GM10248 (cell line): ENCODE results near the gene BCL2.

Experiments used
- CTCF ChIA-PET: fragments of 300-600 bp; sonication (Branson Sonifier 250); formaldehyde crosslinking; extraction: SDS; loops from one replicate; lab custom pipeline; 2021; ENCODE audit warnings: antibody characterized with exemption; lab: Yijun Ruan, JAX
- POLR2A ChIA-PET: fragments of 350-650 bp; sonication (Branson Sonifier 250); formaldehyde crosslinking; extraction: SDS; loops from one replicate; lab custom pipeline; 2020; ENCODE audit warnings: antibody characterized with exemption; lab: Yijun Ruan, JAX
- DNase-seq: peaks from one replicate; pipeline ENCODE4 v3.0.0; 2012; ENCODE audit errors: extremely low spot score
- CTCF ChIP-seq: IDR thresholded peaks from 2 replicates; pipeline ENCODE4 v1.5.1; 2012; ENCODE audit warnings: mild to moderate bottlenecking, low read depth; ENCODE audit errors: extremely low read depth, missing control alignments, control extremely low read depth

Gene BCL2

GRCh38 chr18:63272638-63273037, 46.9 kb downstream of the BCL2 start:
- no peak for DNase-seq
- ChIA-PET POLR2A (no interaction called here), CTCF (interaction anchor here (0.9 to 3.4 kb wide), 9 partner anchors 9 to 114 kb away, joined by 3 to 20 read pairs (median 5); no protein-coding TSS in a partner anchor)
- TF ChIP-seq CTCF: no peak

- CTCF ChIA-PET: interaction anchor here (0.8 to 3.4 kb wide), 9 partner anchors 10 to 152 kb away, joined by 3 to 20 read pairs (median 4); no protein-coding TSS in a partner anchor
- POLR2A ChIA-PET: no interaction called here
- no peak for DNase-seq
- no peak for TF ChIP-seq CTCF
These were observed 47.7 kb downstream of the BCL2 start for GRCh38 chr18:63271881-63272299.

GRCh38 chr18:63271148-63271547, 48.4 kb downstream of the BCL2 start:
- CTCF ChIA-PET: interaction anchor here (0.8 to 3.4 kb wide), 8 partner anchors 11 to 151 kb away, joined by 3 to 20 read pairs (median 3); no protein-coding TSS in a partner anchor
- no peak for DNase-seq

GRCh38 chr18:63267975-63268721, 51.4 kb downstream of the BCL2 start:
- CTCF ChIA-PET: interaction anchor here (0.9 to 3.8 kb wide), 7 partner anchors 10 to 136 kb away, joined by 3 to 13 read pairs (median 5); partner anchors contain the start of gene BCL2
- DNase-seq: no peak

More at GRCh38 chr18:63271148-63271547, 48.4 kb downstream of the BCL2 start:
- POLR2A ChIA-PET: no interaction called here
- TF ChIP-seq CTCF: no peak

GRCh38 chr18:63266888-63267790, 52.4 kb downstream of the BCL2 start:
- ChIA-PET CTCF (interaction anchor here (0.8 to 3.8 kb wide), 10 partner anchors 9 to 172 kb away, joined by 3 to 13 read pairs (median 4); no protein-coding TSS in a partner anchor), POLR2A (no interaction called here)
- no peak for DNase-seq
- no peak for TF ChIP-seq CTCF

More at GRCh38 chr18:63267975-63268721, 51.4 kb downstream of the BCL2 start:
- no peak for TF ChIP-seq CTCF
- POLR2A ChIA-PET: no interaction called here

- ChIA-PET CTCF (interaction anchor here (1.0 to 2.0 kb wide), 3 partner anchors 9 to 20 kb away, joined by 3 to 4 read pairs (median 3); no protein-coding TSS in a partner anchor), POLR2A (no interaction called here)
- TF ChIP-seq CTCF: no peak
- no peak for DNase-seq
These were observed 54.2 kb downstream of the BCL2 start for GRCh38 chr18:63265326-63265725.
